Esophagus (tissue), 2 donors: ENCODE data around the gene METTL13. TPM values are rescaled to one million over a fixed set of nuclear protein-coding genes. Genes with fewer than 3 reads are reported as not detected.

Experiments
- H3K27ac ChIP-seq, 2 donors: one replicate each; pipeline ENCODE4 v1.5.1; 2013; ENCODE audit warnings: low read depth in 2 of 2, mild to moderate bottlenecking in 2 of 2, inconsistent platforms in 1 of 2, low read length in 1 of 2, moderate library complexity in 1 of 2
- H3K27me3 ChIP-seq, 2 donors: one replicate each; pipeline ENCODE4 v1.6.1; 2013; ENCODE audit warnings: low read length in 2 of 2, control low read depth in 1 of 2, mild to moderate bottlenecking in 1 of 2; ENCODE audit not compliant: insufficient read depth in 2 of 2, control insufficient read depth in 1 of 2
- H3K36me3 ChIP-seq, 2 donors: one replicate each; pipeline ENCODE4 v1.6.1; 2013; ENCODE audit warnings: low read length in 1 of 2; ENCODE audit not compliant: control insufficient read depth in 2 of 2, insufficient read depth in 2 of 2
- H3K4me1 ChIP-seq, 2 donors: one replicate each; pipeline ENCODE4 v1.6.1; 2013; ENCODE audit warnings: low read length in 1 of 2; ENCODE audit not compliant: control insufficient read depth in 2 of 2, insufficient read depth in 2 of 2
- H3K4me3 ChIP-seq, 2 donors: one replicate each; pipeline ENCODE4 v1.5.1; 2013; ENCODE audit warnings: low read length in 2 of 2, mild to moderate bottlenecking in 2 of 2, low read depth in 1 of 2, moderate library complexity in 1 of 2
- H3K9me3 ChIP-seq, 2 donors: one replicate each; pipeline ENCODE4 v1.6.1; 2013; ENCODE audit warnings: mild to moderate bottlenecking in 2 of 2, low read depth in 1 of 2, low read length in 1 of 2, moderate library complexity in 1 of 2; ENCODE audit not compliant: control insufficient read depth in 2 of 2, insufficient read depth in 1 of 2
- WGBS, 2 donors: extraction: QIAGEN DNeasy Blood & Tissue Kit; methylation state at CpG; one replicate each; pipeline ENCODE4 v1.1.7; 2013; 5-methylcytosine and 5-hydroxymethylcytosine counted together
- polyA plus RNA-seq, 2 donors: library from polyadenylated mRNA; stranded (reverse); fragments of 200-250 nt; gene quantifications; one replicate each; pipeline ENCODE4 v1.2.3, GENCODE V29; 2013
- donor health status: healthy with polysubstance abuse.
- donor health status: Bipolar disorder and iron deficiency.

The METTL13 gene, protein sequence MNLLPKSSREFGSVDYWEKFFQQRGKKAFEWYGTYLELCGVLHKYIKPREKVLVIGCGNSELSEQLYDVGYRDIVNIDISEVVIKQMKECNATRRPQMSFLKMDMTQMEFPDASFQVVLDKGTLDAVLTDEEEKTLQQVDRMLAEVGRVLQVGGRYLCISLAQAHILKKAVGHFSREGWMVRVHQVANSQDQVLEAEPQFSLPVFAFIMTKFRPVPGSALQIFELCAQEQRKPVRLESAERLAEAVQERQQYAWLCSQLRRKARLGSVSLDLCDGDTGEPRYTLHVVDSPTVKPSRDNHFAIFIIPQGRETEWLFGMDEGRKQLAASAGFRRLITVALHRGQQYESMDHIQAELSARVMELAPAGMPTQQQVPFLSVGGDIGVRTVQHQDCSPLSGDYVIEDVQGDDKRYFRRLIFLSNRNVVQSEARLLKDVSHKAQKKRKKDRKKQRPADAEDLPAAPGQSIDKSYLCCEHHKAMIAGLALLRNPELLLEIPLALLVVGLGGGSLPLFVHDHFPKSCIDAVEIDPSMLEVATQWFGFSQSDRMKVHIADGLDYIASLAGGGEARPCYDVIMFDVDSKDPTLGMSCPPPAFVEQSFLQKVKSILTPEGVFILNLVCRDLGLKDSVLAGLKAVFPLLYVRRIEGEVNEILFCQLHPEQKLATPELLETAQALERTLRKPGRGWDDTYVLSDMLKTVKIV
- 10 to 100 TPM in 1 of 2 donors, 1 to 10 TPM in 1; 5.8 to 13.6 TPM for polyA plus RNA-seq

DNA sequence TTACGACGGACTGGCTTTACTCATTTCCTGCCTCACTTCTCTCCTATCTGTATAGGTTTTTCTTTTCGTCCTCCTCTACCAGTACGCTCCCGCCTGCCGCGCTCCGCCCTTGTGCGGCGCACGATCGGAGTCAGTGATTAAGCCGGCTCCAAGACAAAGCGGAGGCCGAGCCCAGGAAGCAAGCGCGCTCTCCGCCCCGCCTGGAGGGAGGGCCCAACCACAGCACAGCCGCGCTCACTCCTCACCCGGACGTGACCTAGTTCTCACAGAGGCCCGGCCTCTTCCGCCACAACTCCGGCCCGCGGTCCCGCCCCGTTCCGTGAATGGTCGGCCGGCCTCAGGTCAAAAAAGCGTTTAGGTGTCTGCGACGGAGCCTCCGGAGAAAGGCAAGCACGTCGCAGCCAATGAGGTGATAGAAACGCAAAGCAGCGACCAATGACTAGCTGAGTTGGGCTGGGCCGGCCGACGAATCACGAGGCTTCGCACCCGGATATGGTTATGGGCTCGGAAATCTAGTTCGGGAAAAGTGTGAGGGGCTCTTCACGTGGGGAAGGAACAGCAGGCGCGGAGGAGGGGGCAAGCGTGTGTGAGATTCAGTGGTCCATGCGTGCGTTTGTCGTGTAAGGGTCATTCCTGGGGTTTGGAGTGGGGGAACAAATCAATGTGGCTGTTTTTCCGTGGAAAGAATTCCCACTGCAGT lies at the start of gene METTL13:
Gene METTL13, plus strand, starts transcription at position 485 of the 700 bp plus-strand sequence. CDS start 308 bp downstream, outside the sequence.
- peaks cover 3 to 6% of the 10 kb centered on the region in 2 donors for H3K4me1 ChIP-seq
- peak within 1 kb of the TSS; percentile 90 to 93 for H3K27ac ChIP-seq
- WGBS, 2 donors: 0% methylated on average over 57 of the region's 57 CpGs

DNA sequence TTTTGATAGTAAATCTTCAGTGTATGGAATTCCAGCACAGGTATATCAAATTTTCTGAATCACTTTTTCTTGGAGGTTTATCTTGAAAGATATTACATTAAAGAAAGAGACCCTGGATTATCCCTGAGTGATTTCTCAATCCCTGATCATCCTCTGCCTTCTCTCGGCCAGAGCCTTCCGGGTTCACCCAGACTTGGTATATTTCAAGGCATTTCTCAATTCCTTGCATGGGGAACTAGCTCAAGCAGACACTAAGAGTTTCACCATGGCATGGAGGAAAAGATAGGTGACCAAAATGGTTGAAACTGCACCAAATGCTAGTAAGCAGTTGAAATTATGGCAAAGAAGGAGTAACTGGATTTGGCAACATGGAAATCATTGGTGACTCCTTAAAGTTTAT lies 45.3 kb upstream of the METTL13 start:
- no peaks in the 10 kb centered on the region for H3K27me3 ChIP-seq
- 92 to 95% methylated on average over 2 of the region's 2 CpGs for WGBS, 2 donors
- no peak overlapping the region for H3K4me3 ChIP-seq
- H3K36me3 ChIP-seq: peaks cover 2 to 4% of the 10 kb centered on the region in 2 donors
- no peaks in the 10 kb centered on the region for H3K9me3 ChIP-seq
- H3K27ac ChIP-seq: no peak overlapping the region
- H3K4me1 ChIP-seq: no peaks in the 10 kb centered on the region

More for the DNA sequence above, at the start of gene METTL13:
- H3K9me3 ChIP-seq: no peaks in the 10 kb centered on the region
- H3K27me3 ChIP-seq: no peaks in the 10 kb centered on the region
- H3K4me3 ChIP-seq: peak within 1 kb of the TSS; percentile 73 to 89
- peaks cover 10 to 14% of the 10 kb centered on the region in 2 donors for H3K36me3 ChIP-seq

DNA sequence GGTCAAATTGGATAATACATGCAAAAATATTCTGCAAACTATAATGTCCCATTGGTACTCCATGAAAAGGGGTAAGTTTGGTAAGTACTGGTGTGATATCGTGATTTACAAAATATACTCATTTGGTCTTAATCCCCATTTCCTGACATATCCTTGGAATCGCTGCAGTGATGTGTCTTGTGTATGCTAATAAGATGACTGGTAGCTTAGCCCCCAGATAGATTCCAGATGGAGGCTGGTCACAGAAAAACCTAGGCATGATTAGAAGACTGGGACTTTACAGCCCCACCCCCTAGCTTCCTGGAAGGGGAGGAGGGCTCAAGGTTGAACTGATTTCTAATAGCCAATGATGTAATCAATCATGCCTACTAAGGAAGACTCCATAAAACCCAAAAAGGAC lies 42.5 kb upstream of the METTL13 start:
- WGBS, 2 donors: 75 to 84% methylated on average over 2 of the region's 2 CpGs
- H3K9me3 ChIP-seq: no peaks in the 10 kb centered on the region
- H3K4me1 ChIP-seq: no peaks in the 10 kb centered on the region
- H3K36me3 ChIP-seq: peaks cover 2 to 4% of the 10 kb centered on the region in 2 donors
- no peaks in the 10 kb centered on the region for H3K27me3 ChIP-seq
- H3K27ac ChIP-seq: no peak overlapping the region
- H3K4me3 ChIP-seq: no peak overlapping the region

DNA sequence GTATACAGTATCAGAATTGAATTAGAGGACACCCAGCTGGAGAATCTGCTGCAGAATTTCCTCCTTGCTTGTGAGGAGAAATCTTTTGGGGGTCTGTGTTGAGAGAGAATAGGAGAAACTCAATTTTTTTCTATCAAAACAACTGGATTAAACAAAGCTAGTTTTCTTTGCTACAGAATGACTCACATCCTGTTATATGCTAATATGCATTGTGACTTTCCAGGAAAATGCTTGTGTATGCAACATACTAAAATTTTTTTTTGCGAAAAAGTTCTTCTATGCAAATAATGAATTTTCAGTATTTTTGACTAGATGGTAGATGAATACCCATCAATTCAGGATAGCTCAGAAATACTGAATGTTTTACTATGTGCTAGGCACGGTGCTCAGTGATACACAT lies 41.8 kb upstream of the METTL13 start:
- Histone ChIP-seq H3K36me3 (peaks cover 2 to 4% of the 10 kb centered on the region in 2 donors), H3K9me3 (no peaks in the 10 kb centered on the region), H3K4me3 (no peak overlapping the region), H3K27me3 (no peaks in the 10 kb centered on the region), H3K4me1 (no peaks in the 10 kb centered on the region), H3K27ac (no peak overlapping the region)
- 62 to 77% methylated on average over 2 of the region's 2 CpGs for WGBS, 2 donors

DNA sequence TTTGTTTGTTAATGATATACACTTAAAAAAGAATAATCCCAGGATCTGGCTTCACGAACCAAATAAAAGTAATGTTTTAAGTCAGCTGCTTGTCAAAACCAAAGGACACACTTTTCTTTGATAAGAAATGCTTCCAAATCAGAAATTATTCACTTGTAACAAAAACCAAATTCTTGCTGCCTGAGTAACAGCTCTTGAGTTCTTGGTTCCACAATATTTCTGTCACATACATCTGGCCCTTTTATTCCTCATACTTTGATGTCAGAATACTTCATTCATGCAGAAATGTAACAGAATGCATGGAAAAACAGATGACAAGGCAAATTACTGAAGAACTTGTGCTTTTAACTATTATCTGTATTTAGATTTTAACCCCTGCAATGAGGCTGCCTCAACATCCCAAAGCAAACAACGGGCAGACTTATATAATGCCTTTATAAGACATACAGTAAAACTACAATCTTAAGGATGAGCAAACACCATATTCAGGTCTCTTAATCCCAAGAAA lies 41.0 kb upstream of the METTL13 start:
- no peaks in the 10 kb centered on the region for H3K9me3 ChIP-seq
- no peaks in the 10 kb centered on the region for H3K4me1 ChIP-seq
- no peak overlapping the region for H3K4me3 ChIP-seq
- no peaks in the 10 kb centered on the region for H3K27me3 ChIP-seq
- 72 to 79% methylated on average over 2 of the region's 2 CpGs for WGBS, 2 donors
- peaks cover 2 to 4% of the 10 kb centered on the region in 2 donors for H3K36me3 ChIP-seq
- H3K27ac ChIP-seq: no peak overlapping the region

DNA sequence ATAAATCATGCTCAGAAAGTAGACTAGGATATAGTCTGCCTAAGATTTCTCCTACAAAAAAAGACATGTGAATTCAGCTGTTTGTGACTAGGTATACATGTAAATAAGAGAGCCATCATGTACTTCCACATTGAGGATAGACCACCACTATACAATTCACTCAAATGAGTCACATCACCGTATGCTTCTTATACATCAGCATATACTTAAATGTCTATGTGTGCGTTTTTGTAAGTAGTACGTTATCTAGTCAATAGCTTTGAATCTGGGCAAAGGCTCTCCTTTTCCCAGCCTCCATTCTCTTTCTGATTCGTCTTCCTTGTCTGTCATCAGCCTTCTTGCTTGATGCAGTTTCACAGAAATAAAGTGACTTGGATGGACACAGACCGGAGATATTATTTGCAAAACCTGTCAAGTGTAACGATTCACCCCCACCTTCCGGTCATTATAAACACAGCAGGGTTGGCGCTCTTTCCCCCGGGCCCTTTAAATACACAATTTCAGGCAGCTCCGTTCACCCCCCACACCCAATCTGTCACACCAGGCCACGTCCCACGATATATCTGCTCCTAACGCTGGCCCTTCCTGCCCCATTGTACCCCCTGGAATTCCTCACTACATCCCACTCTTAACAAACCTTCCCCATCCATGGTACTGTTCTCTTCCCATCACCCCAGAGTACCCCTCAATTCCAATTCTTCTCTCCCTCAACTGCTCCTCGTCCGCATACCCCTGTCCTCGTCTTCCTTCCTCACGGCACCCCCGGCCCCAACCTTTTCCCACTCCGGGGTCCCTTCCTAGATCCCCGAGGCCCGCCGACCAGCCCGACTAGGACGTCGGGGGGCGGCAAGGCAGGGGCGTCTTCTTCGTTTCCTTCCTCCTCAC lies 40.2 kb upstream of the METTL13 start:
- 2% methylated on average over 28 of the region's 28 CpGs for WGBS, 2 donors
- peak overlapping the region; percentile 86 to 87 for H3K4me3 ChIP-seq

DNA sequence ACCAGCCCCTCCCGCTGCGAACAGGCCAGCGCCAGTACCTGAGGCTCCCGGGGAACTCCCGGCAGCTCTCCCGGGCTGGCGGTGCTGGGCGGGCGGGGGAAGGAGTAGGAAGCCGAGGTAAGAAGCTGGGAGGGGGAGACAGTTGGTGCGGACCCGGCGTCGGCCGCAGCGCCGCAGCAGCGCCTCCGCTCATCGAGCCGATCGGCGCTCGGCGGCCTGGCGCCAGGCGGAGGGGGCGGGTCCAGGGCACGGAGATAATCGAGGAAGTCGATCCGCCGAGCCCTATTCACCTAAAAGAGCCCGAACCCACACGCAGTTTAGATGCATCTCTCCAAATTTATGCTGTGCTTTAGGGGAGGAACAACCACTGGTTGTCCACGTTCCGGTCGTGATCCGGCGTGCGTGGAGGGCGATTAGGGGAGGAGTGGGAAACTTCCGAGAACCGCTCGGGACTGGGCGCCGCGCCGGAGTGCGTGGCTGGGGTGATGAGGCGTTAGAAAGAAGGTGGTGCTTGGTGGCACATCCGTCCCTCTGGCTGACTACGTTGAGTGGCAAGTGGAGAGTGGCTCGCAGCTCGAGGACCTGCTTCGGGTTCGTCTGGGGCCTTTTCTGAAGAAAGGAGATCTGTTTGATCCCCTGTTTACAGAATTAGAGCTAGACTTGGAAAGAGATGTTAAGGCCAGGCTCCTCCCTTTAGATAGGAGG lies 39.4 kb upstream of the METTL13 start, which contains the start of gene VAMP4:
Gene VAMP4, minus strand, starts transcription at position 194 of the 705 bp plus-strand sequence. CDS start 3,651 bp downstream, outside the sequence.
- Histone ChIP-seq H3K27ac (peak within 1 kb of the TSS; percentile 96 to 100), H3K9me3 (no peaks in the 10 kb centered on the region), H3K36me3 (peaks cover 0 to under 1% of the 10 kb centered on the region in 2 donors), H3K27me3 (no peaks in the 10 kb centered on the region), H3K4me3 (peak within 1 kb of the TSS; percentile 86 to 87), H3K4me1 (no peaks in the 10 kb centered on the region)
- WGBS, 2 donors: 0 to 1% methylated on average over 57 of the region's 57 CpGs

More for the DNA sequence above, 40.2 kb upstream of the METTL13 start:
- Histone ChIP-seq H3K27me3 (no peaks in the 10 kb centered on the region), H3K27ac (peak overlapping the region; percentile 96 to 100), H3K9me3 (no peaks in the 10 kb centered on the region), H3K4me1 (no peaks in the 10 kb centered on the region), H3K36me3 (peaks cover 1 to 4% of the 10 kb centered on the region in 2 donors)

DNA sequence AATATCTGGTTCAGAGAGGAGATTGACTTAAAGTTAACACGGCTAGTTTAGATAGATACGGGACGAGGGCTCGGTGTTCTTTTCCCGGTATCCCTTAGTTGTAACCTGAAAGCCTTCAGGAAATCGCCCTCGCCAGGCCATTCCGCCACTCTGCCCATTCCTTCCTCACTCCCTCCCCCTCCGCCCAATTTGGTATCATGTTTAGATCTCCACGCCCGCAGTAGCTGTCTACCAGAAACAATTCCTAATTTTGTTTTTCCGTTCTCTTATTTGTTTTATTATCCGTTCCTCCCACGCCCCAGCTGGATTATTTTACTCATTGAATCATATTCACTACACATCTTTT lies 38.9 kb upstream of the METTL13 start:
- H3K9me3 ChIP-seq: no peaks in the 10 kb centered on the region
- whole genome bisulfite sequencing, 2 donors: 0 to 1% methylated on average over 14 of the region's 14 CpGs
- peak overlapping the region; percentile 86 to 87 for H3K4me3 ChIP-seq
- H3K27ac ChIP-seq: peak overlapping the region; percentile 96 to 100
- no peaks in the 10 kb centered on the region for H3K36me3 ChIP-seq
- H3K4me1 ChIP-seq: no peaks in the 10 kb centered on the region
- no peaks in the 10 kb centered on the region for H3K27me3 ChIP-seq
